Neural cell (in vitro differentiated cells): ENCODE results near the gene WARS2. TPM values are rescaled to one million over a fixed set of nuclear protein-coding genes. Genes with fewer than 3 reads are reported as not detected.

Experiments used
- H2AFZ ChIP-seq: fragments of 200-600, 300-800 bp; sonication (generic), shearing (Covaris generic); 2 replicates; pipeline ENCODE4 v1.6.0; 2014; ENCODE audit warnings: low read depth, mild to moderate bottlenecking, antibody characterized with exemption, low read length, moderate library complexity
- H3F3A ChIP-seq: fragments of 200-600 bp; shearing (Covaris generic); 2 replicates; pipeline ENCODE4 v1.6.1; 2016; ENCODE audit warnings: mild to moderate bottlenecking, moderate library complexity, mixed read lengths, antibody characterized with exemption, low read length; ENCODE audit not compliant: insufficient read depth, poor library complexity, severe bottlenecking
- H3K27ac ChIP-seq: fragments of 200-600, 300-800 bp; sonication (generic), shearing (Covaris generic); 2 replicates; pipeline ENCODE4 v1.5.1; 2014; ENCODE audit warnings: mild to moderate bottlenecking, low read length, moderate library complexity
- H3K27me3 ChIP-seq: fragments of 300-800, 200-600 bp; sonication (generic), shearing (Covaris generic); 2 replicates; pipeline ENCODE4 v1.6.0; 2014; ENCODE audit warnings: mild to moderate bottlenecking, low read depth, low read length, moderate library complexity; ENCODE audit not compliant: insufficient read depth
- H3K36me3 ChIP-seq: fragments of 300-800, 200-600 bp; sonication (generic), shearing (Covaris generic); 2 replicates; pipeline ENCODE4 v1.5.1; 2014; ENCODE audit warnings: mild to moderate bottlenecking, antibody characterized with exemption, low read length, moderate library complexity; ENCODE audit not compliant: insufficient read depth
- H3K4me2 ChIP-seq: fragments of 300-800, 200-600 bp; sonication (generic), shearing (Covaris generic); 2 replicates; pipeline ENCODE4 v1.6.0; 2014; ENCODE audit warnings: mild to moderate bottlenecking, low read length
- H3K4me3 ChIP-seq: fragments of 300-800, 200-600 bp; sonication (generic), shearing (Covaris generic); 2 replicates; pipeline ENCODE4 v1.5.1; 2014; ENCODE audit warnings: mild to moderate bottlenecking, low read length, moderate library complexity
- H3K79me2 ChIP-seq: fragments of 200-600 bp; shearing (Covaris generic); replicated peaks from 2 replicates; pipeline ENCODE4 v1.6.0; 2014; ENCODE audit warnings: mild to moderate bottlenecking, low read length, moderate library complexity; ENCODE audit not compliant: insufficient read depth
- H3K9ac ChIP-seq: fragments of 300-800, 200-600 bp; sonication (generic), shearing (Covaris generic); 2 replicates; pipeline ENCODE4 v1.6.1; 2016; ENCODE audit warnings: mild to moderate bottlenecking, low read length, mixed read lengths
- H3K9me2 ChIP-seq: fragments of 200-600 bp; shearing (Covaris generic); 2 replicates; pipeline ENCODE4 v1.6.1; 2016; ENCODE audit warnings: mild to moderate bottlenecking, low read length, mixed read lengths; ENCODE audit not compliant: insufficient read depth
- H3K9me3 ChIP-seq: fragments of 200-600, 300-800 bp; sonication (generic), shearing (Covaris generic); 2 replicates; pipeline ENCODE4 v1.6.1; 2016; ENCODE audit warnings: mild to moderate bottlenecking, mixed run types, low read length, moderate library complexity, mixed read lengths
- H4K20me1 ChIP-seq: fragments of 200-600 bp; shearing (Covaris generic); 2 replicates; pipeline ENCODE4 v1.6.1; 2016; ENCODE audit warnings: mild to moderate bottlenecking, mixed run types; ENCODE audit not compliant: insufficient read depth
- CTCF ChIP-seq: fragments of 450-650 bp; IDR thresholded peaks from 2 replicates; pipeline ENCODE4 v1.5.1; 2014; ENCODE audit warnings: antibody characterized with exemption, mild to moderate bottlenecking, moderate library complexity; ENCODE audit not compliant: poor library complexity, severe bottlenecking
- EP300 ChIP-seq: fragments of 450-650 bp; conservative IDR thresholded peaks from 2 replicates; pipeline ENCODE4 v1.6.1; 2014; ENCODE audit warnings: antibody characterized with exemption, mild to moderate bottlenecking, moderate library complexity; ENCODE audit not compliant: poor library complexity, severe bottlenecking
- EZH2 ChIP-seq: fragments of 200-600, 300-800 bp; shearing (Covaris generic), sonication (generic); IDR thresholded peaks from 2 replicates; pipeline ENCODE4 v1.6.1; 2014; ENCODE audit warnings: antibody characterized with exemption, low read length, borderline replicate concordance, mild to moderate bottlenecking; ENCODE audit not compliant: insufficient read depth, poor library complexity, severe bottlenecking
- MXI1 ChIP-seq: fragments of 450-650 bp; conservative IDR thresholded peaks from 2 replicates; pipeline ENCODE4 v1.6.1; 2014; ENCODE audit warnings: antibody characterized with exemption, mild to moderate bottlenecking; ENCODE audit not compliant: poor library complexity, severe bottlenecking
- POLR2AphosphoS5 ChIP-seq: IDR thresholded peaks from 2 replicates; pipeline ENCODE4 v1.6.1; 2012
- RAD21 ChIP-seq: fragments of 450-650 bp; conservative IDR thresholded peaks from 2 replicates; pipeline ENCODE4 v1.6.1; 2014; ENCODE audit warnings: antibody characterized with exemption, mild to moderate bottlenecking, moderate library complexity
- REST ChIP-seq: IDR thresholded peaks from 2 replicates; pipeline ENCODE4 v1.6.1; 2012; ENCODE audit warnings: borderline replicate concordance
- SMC3 ChIP-seq: fragments of 450-650 bp; conservative IDR thresholded peaks from 2 replicates; pipeline ENCODE4 v1.6.1; 2014; ENCODE audit warnings: antibody characterized with exemption, mild to moderate bottlenecking, moderate library complexity; ENCODE audit not compliant: poor library complexity
- TAF1 ChIP-seq: IDR thresholded peaks from 2 replicates; pipeline ENCODE4 v1.6.1; 2012; ENCODE audit warnings: low read depth
- polyA plus RNA-seq: library from polyadenylated mRNA; depleted of rRNA; stranded (reverse); fragments of >200 nt; gene quantifications from 2 replicates; pipeline ENCODE4 v1.2.3, GENCODE V29; 2014

The WARS2 gene
- polyA plus RNA-seq, 1 donor from 2014 or later: 4.7 TPM

GRCh38 chr1:118992868-118993699, 147.4 kb downstream of the WARS2 start:
- Histone ChIP-seq H3K27ac (no peak overlapping the region), H3K9ac (no peak overlapping the region), H2AFZ (no peak overlapping the region), H4K20me1 (no peaks in the 10 kb centered on the region), H3K79me2 (no peaks in the 10 kb centered on the region), H3K27me3 (peaks cover 99% of the 10 kb centered on the region), H3K4me3 (peak overlapping the region; percentile 23), H3K36me3 (no peaks in the 10 kb centered on the region), H3K9me3 (no peaks in the 10 kb centered on the region), H3K9me2 (no peaks in the 10 kb centered on the region), H3K4me2 (no peak overlapping the region), H3F3A (no peaks in the 10 kb centered on the region)
- TF ChIP-seq SMC3 (no peak), POLR2AphosphoS5 (peak; percentile 70), EZH2 (peak; percentile 89), CTCF (no peak), TAF1 (no peak), EP300 (no peak)

- no peaks in the 10 kb centered on the region for H3F3A ChIP-seq
- H3K27ac ChIP-seq: no peak overlapping the region
- no peaks in the 10 kb centered on the region for H3K36me3 ChIP-seq
- H3K9me3 ChIP-seq: no peaks in the 10 kb centered on the region
- TF ChIP-seq EZH2 (no peak), MXI1 (no peak), REST (no peak), EP300 (no peak), RAD21 (no peak), CTCF (no peak), POLR2AphosphoS5 (no peak), TAF1 (no peak), SMC3 (no peak)
- H3K27me3 ChIP-seq: peaks cover 99% of the 10 kb centered on the region
- no peak overlapping the region for H3K9ac ChIP-seq
- H3K4me2 ChIP-seq: no peak overlapping the region
- no peaks in the 10 kb centered on the region for H4K20me1 ChIP-seq
- H3K79me2 ChIP-seq: no peaks in the 10 kb centered on the region
- no peak overlapping the region for H3K4me3 ChIP-seq
- no peak overlapping the region for H2AFZ ChIP-seq
- no peaks in the 10 kb centered on the region for H3K9me2 ChIP-seq
Measured at GRCh38 chr1:118992237-118992825, 148.1 kb downstream of the WARS2 start.
